Spinal cord (tissue), 10 donors: ENCODE measurements around the gene SULT6B1. TPM values are rescaled to one million over a fixed set of nuclear protein-coding genes. Genes with fewer than 3 reads are reported as not detected.
"Not testable (repeated sequence)": the region's sequence is repeated elsewhere in the genome, so short reads cannot be mapped to it uniquely, and the experiment has no call there.

ENCODE experiments used
- DNase-seq, 6 donors: peaks; one replicate each; pipeline versions ENCODE4 v3.0.0 to v3.0.0-alpha.2; 2013 to 2015; ENCODE audit warnings: low spot score in 6 of 6, low read depth in 4 of 6
- H3K27ac ChIP-seq: one replicate; pipeline ENCODE4 v1.5.1; 2013; ENCODE audit warnings: low read depth, low read length, control low read depth
- H3K27me3 ChIP-seq: one replicate; pipeline ENCODE4 v1.6.1; 2013; ENCODE audit warnings: low read length; ENCODE audit not compliant: control insufficient read depth, insufficient read depth
- H3K36me3 ChIP-seq: one replicate; pipeline ENCODE4 v1.6.1; 2013; ENCODE audit warnings: low read length; ENCODE audit not compliant: control insufficient read depth, insufficient read depth
- H3K4me1 ChIP-seq: one replicate; pipeline ENCODE4 v1.6.1; 2013; ENCODE audit warnings: low read length; ENCODE audit not compliant: control insufficient read depth, insufficient read depth
- H3K4me3 ChIP-seq: one replicate; pipeline ENCODE4 v1.5.1; 2013; ENCODE audit warnings: low read depth, low read length, control low read depth
- H3K9me3 ChIP-seq: one replicate; pipeline ENCODE4 v1.6.1; 2013; ENCODE audit warnings: low read length; ENCODE audit not compliant: control insufficient read depth, insufficient read depth
- WGBS: methylation state at CpG from one replicate; pipeline ENCODE4 v1.1.5; 2013; ENCODE audit warnings: missing lambda C conversion rate; ENCODE audit not compliant: insufficient coverage; 5-methylcytosine and 5-hydroxymethylcytosine counted together
- polyA plus RNA-seq, 2 donors: library from polyadenylated mRNA; unstranded; fragments of 120-200 nt; gene quantifications; one replicate each; pipeline ENCODE4 v1.2.1, GENCODE V29; 2013; ENCODE audit not compliant: insufficient read length in 2 of 2
- total RNA-seq, 2 donors: library from RNA; depleted of rRNA in 1 of 2; stranded (reverse); fragments of 120-200 nt in 1 of 2; fragments of >200 nt in 1 of 2; gene quantifications; one replicate each; pipeline versions ENCODE4 v1.2.3 to v1.2.4, GENCODE V29; 2013 to 2014
- donor health status: healthy.

The SULT6B1 gene
- total and polyA plus RNA-seq, 4 donors, result not detected

- peaks cover 19% of the 10 kb centered on the region for H3K4me1 ChIP-seq
- WGBS, result 75% methylated on average over 2 of the region's 8 CpGs
- no peak overlapping the region for H3K27ac ChIP-seq
- H3K27me3 ChIP-seq, result no peaks in the 10 kb centered on the region
- no peak overlapping the region for H3K4me3 ChIP-seq
- no peak for DNase-seq
- H3K36me3 ChIP-seq, result peaks cover 11% of the 10 kb centered on the region
- H3K9me3 ChIP-seq, result peaks cover 6% of the 10 kb centered on the region
Observed at GRCh38 chr2:37198681-37199065, 10.2 kb upstream of the SULT6B1 start.

GRCh38 chr2:37196320-37197195, 8.1 kb upstream of the SULT6B1 start, which contains the start of gene CEBPZOS:
CEBPZOS (plus strand) TSS chr2:37196496; CDS start chr2:37199705, 3,209 bp downstream.
- Histone ChIP-seq H3K27me3 (no peaks in the 10 kb centered on the region), H3K36me3 (peaks cover 4% of the 10 kb centered on the region), H3K27ac (peak within 1 kb of the TSS; percentile 83), H3K4me3 (peak within 1 kb of the TSS; percentile 80), H3K4me1 (peaks cover 19% of the 10 kb centered on the region), H3K9me3 (no peaks in the 10 kb centered on the region)
- peak; percentile 75 to 96 (median 84) for DNase-seq
- WGBS, result under 1% methylated on average over 71 of the region's 72 CpGs

GRCh38 chr2:37195862-37196319, 7.4 kb upstream of the SULT6B1 start:
- Histone ChIP-seq H3K4me3 (peak overlapping the region; percentile 80), H3K27ac (peak overlapping the region; percentile 83), H3K4me1 (peaks cover 19% of the 10 kb centered on the region)
- not testable (repeated sequence) for DNase-seq, H3K27me3 ChIP-seq, H3K9me3 ChIP-seq, H3K36me3 ChIP-seq
- 77% methylated on average over 9 of the region's 20 CpGs for WGBS

GRCh38 chr2:37192551-37192950, 4.1 kb upstream of the SULT6B1 start:
- Histone ChIP-seq H3K4me1 (peaks cover 14% of the 10 kb centered on the region), H3K27me3 (no peaks in the 10 kb centered on the region), H3K9me3 (no peaks in the 10 kb centered on the region), H3K36me3 (no peaks in the 10 kb centered on the region), H3K27ac (no peak overlapping the region), H3K4me3 (no peak overlapping the region)
- no CpG with 5 or more reads among the region's 1 CpG for WGBS
- no peak for DNase-seq

GRCh38 chr2:37191747-37192146, 3.3 kb upstream of the SULT6B1 start:
- H3K36me3 ChIP-seq, result no peaks in the 10 kb centered on the region
- H3K27ac ChIP-seq, result no peak overlapping the region
- no peak overlapping the region for H3K4me3 ChIP-seq
- 79% methylated on average over 5 of the region's 6 CpGs for WGBS
- DNase-seq, result no peak
- peaks cover 6% of the 10 kb centered on the region for H3K4me1 ChIP-seq
- H3K9me3 ChIP-seq, result no peaks in the 10 kb centered on the region
- H3K27me3 ChIP-seq, result no peaks in the 10 kb centered on the region

- Histone ChIP-seq H3K27me3 (no peaks in the 10 kb centered on the region), H3K9me3 (no peaks in the 10 kb centered on the region), H3K4me3 (no peak overlapping the region), H3K27ac (no peak overlapping the region), H3K36me3 (no peaks in the 10 kb centered on the region), H3K4me1 (peaks cover 5% of the 10 kb centered on the region)
- 61% methylated on average over 4 of the region's 4 CpGs for WGBS
- no peak for DNase-seq
Observed at GRCh38 chr2:37191253-37191652, 2.8 kb upstream of the SULT6B1 start.

- DNase-seq, result no peak
- no peaks in the 10 kb centered on the region for H3K27me3 ChIP-seq
- no peaks in the 10 kb centered on the region for H3K36me3 ChIP-seq
- H3K9me3 ChIP-seq, result no peaks in the 10 kb centered on the region
- H3K4me1 ChIP-seq, result no peaks in the 10 kb centered on the region
- 93% methylated on average over 3 of the region's 4 CpGs for WGBS
- no peak overlapping the region for H3K27ac ChIP-seq
- no peak overlapping the region for H3K4me3 ChIP-seq
Observed at GRCh38 chr2:37190290-37190689, 1.8 kb upstream of the SULT6B1 start.

GRCh38 chr2:37189452-37190153, 1.1 kb upstream of the SULT6B1 start:
- no peaks in the 10 kb centered on the region for H3K4me1 ChIP-seq
- no peak for DNase-seq
- whole genome bisulfite sequencing, result 90% methylated on average over 4 of the region's 6 CpGs
- H3K27me3 ChIP-seq, result no peaks in the 10 kb centered on the region
- no peak overlapping the region for H3K27ac ChIP-seq
- no peaks in the 10 kb centered on the region for H3K9me3 ChIP-seq
- H3K4me3 ChIP-seq, result no peak overlapping the region
- no peaks in the 10 kb centered on the region for H3K36me3 ChIP-seq

GRCh38 chr2:37181726-37182684, 6.5 kb downstream of the SULT6B1 start:
- DNase-seq, result no peak
- H3K4me3 ChIP-seq, result no peak overlapping the region
- H3K9me3 ChIP-seq, result no peaks in the 10 kb centered on the region
- H3K27me3 ChIP-seq, result no peaks in the 10 kb centered on the region
- no peaks in the 10 kb centered on the region for H3K36me3 ChIP-seq
- no peaks in the 10 kb centered on the region for H3K4me1 ChIP-seq
- no peak overlapping the region for H3K27ac ChIP-seq
- 68% methylated on average over 10 of the region's 17 CpGs for WGBS
